ENCODE results near the gene IFITM1. TPM values are rescaled to one million over a fixed set of nuclear protein-coding genes. Genes with fewer than 3 reads are reported as not detected.

The IFITM1 gene
- total and polyA plus RNA-seq, 2 donors (not counting 3 experiments of a cell fraction or from before 2014, with no cell fraction given) = 11.5 to 24.6 TPM

GRCh38 chr11:297051-297585 lies 16.7 kb upstream of the IFITM1 start:
- DNase-seq (ENCODE audit: low read depth, low spot score) (no peak), FAIRE-seq (no peak)
- no peak overlapping the region for H3K9ac ChIP-seq (replicated peaks; ENCODE audit: extremely low read depth, insufficient read depth, low read length)

More at GRCh38 chr11:297051-297585, 16.7 kb upstream of the IFITM1 start:
- BruUV-seq (replicated peaks) = no TSS peak
- H3K79me2 ChIP-seq (ENCODE audit: control insufficient read depth, insufficient read depth, low read length) = no peaks in the 10 kb centered on the region
- no peak overlapping the region for H3K4me2 ChIP-seq (ENCODE audit: insufficient read depth, low read length)
- no peaks in the 10 kb centered on the region for H3K9me1 ChIP-seq (replicated peaks; ENCODE audit: control insufficient read depth, extremely low read depth, insufficient read depth, low read length)
- intact Hi-C loops (cut with micrococcal nuclease) (no loop called here), dilution Hi-C loops (cut with MboI; ENCODE audit: extremely low pct_ligation_motif_present, low sequenced_read_pairs) (no loop called here)
- peaks cover 3 to 8% of the 10 kb centered on the region in 2 experiments for H3K27me3 ChIP-seq (ENCODE audit: control insufficient read depth in 2 of 2, insufficient read depth in 2 of 2, low read length in 2 of 2)
- H2AFZ ChIP-seq (ENCODE audit: low read depth, low read length) = no peak overlapping the region
- H3K9me3 ChIP-seq (replicated peaks; ENCODE audit: control insufficient read depth, insufficient read depth, low read length) = no peaks in the 10 kb centered on the region
- no peaks in the 10 kb centered on the region for H3K4me1 ChIP-seq (ENCODE audit: control insufficient read depth, extremely low read depth, insufficient read depth, low read length)
- ChIA-PET CTCF (no interaction called here), POLR2A (no interaction called here)
- no peak overlapping the region for H3K27ac ChIP-seq (ENCODE audit: insufficient read depth, low read depth, low read length)
- no peak for TF ChIP-seq CTCF (IDR thresholded peaks at IDR 0.05; ENCODE audit: extremely low read depth in 1 of 2, insufficient read depth in 1 of 2, low read depth in 1 of 2, low read length in 2 of 2)
- TF ChIP-seq MYC (IDR thresholded peaks at IDR 0.05; ENCODE audit: low read depth, low read length) = no peak
- no peak for TF ChIP-seq JUN (IDR thresholded peaks at IDR 0.05; ENCODE audit: borderline replicate concordance, insufficient read depth, insufficient read length, low read depth)
- TF ChIP-seq MAX (IDR thresholded peaks at IDR 0.05; ENCODE audit: insufficient read depth, insufficient read length) = no peak
- TF ChIP-seq FOS (IDR thresholded peaks at IDR 0.05; ENCODE audit: borderline replicate concordance, insufficient read depth, low read length) = no peak
- no peak for TF ChIP-seq POLR2AphosphoS5 (IDR thresholded peaks at IDR 0.05; ENCODE audit: insufficient read depth, low read depth, low read length)
- no peak for TF ChIP-seq POLR2A (IDR thresholded peaks at IDR 0.05; ENCODE audit: low read depth, low read length)
- TF ChIP-seq EZH2 (IDR thresholded peaks at IDR 0.05; ENCODE audit: borderline replicate concordance, low read depth, low read length, severe bottlenecking) = no peak
- no peak for TF ChIP-seq GATA2 (IDR thresholded peaks at IDR 0.05; ENCODE audit: insufficient read depth, insufficient read length, low read depth, low read length)
- peaks cover 0 to 8% of the 10 kb centered on the region in 2 experiments for H3K36me3 ChIP-seq (ENCODE audit: control insufficient read depth in 2 of 2, extremely low read depth in 1 of 2, insufficient read depth in 2 of 2, low read length in 2 of 2)
- H3K4me3 ChIP-seq (replicated peaks in 1 of 3; ENCODE audit: insufficient read depth in 1 of 3, low read depth in 1 of 3, low read length in 3 of 3) = no peak overlapping the region
- no peaks in the 10 kb centered on the region for H4K20me1 ChIP-seq (replicated peaks; ENCODE audit: control insufficient read depth, extremely low read depth, insufficient read depth, low read length)
